ENCODE measurements around the gene COG6. TPM values are rescaled to one million over a fixed set of nuclear protein-coding genes. Genes with fewer than 3 reads are reported as not detected.

The COG6 gene
- total and polyA plus RNA-seq, 10 of the 15 experiments (the other 5 are each of a cell fraction or from before 2014, with no cell fraction given) = 4.5 to 29.8 (median 12.6) TPM

- ATAC-seq = no peak
- Histone ChIP-seq H3K27me3 (replicated peaks in 1 of 2; ENCODE audit: control insufficient read depth in 2 of 2, insufficient read depth in 2 of 2, low read length in 1 of 2) (no peaks in the 10 kb centered on the region), H3K4me3 (no peak overlapping the region), H3K9ac (ENCODE audit: control insufficient read depth, insufficient read depth, low read length) (no peak overlapping the region), H3K4me2 (ENCODE audit: control insufficient read depth, insufficient read depth) (no peak overlapping the region), H3K4me1 (ENCODE audit: control insufficient read depth, insufficient read depth, low read length) (no peaks in the 10 kb centered on the region), H3K9me3 (replicated peaks; ENCODE audit: control insufficient read depth, insufficient read depth, low read length) (no peaks in the 10 kb centered on the region), H3K36me3 (ENCODE audit: control insufficient read depth in 2 of 2, insufficient read depth in 2 of 2, low read length in 1 of 2) (no peaks in the 10 kb centered on the region), H2AFZ (ENCODE audit: control insufficient read depth, low read depth, low read length) (no peak overlapping the region), H3K79me2 (ENCODE audit: control insufficient read depth, insufficient read depth, low read length) (no peaks in the 10 kb centered on the region), H3K27ac (ENCODE audit: control insufficient read depth, insufficient read depth) (no peak overlapping the region), H4K20me1 (ENCODE audit: control insufficient read depth, insufficient read depth) (no peaks in the 10 kb centered on the region)
- no peak for FAIRE-seq
- BruUV-seq (replicated peaks) = no TSS peak
- CTCF ChIA-PET = no interaction called here
- intact Hi-C loops (cut with micrococcal nuclease; ENCODE audit: unreplicated experiment) (no loop called here), in situ Hi-C loops (cut with MboI) (no loop called here)
- RAD21 ChIA-PET (ENCODE audit: unreplicated experiment) = no interaction called here
- TF ChIP-seq ZNF622 (IDR thresholded peaks at IDR 0.05) (no peak), NRF1 (conservative IDR thresholded peaks at IDR 0.05; ENCODE audit: low read depth, low read length) (no peak), RB1 (IDR thresholded peaks at IDR 0.05; ENCODE audit: borderline replicate concordance) (no peak), SREBF2 (IDR thresholded peaks at IDR 0.05; ENCODE audit: low read length) (no peak), TCF3 (IDR thresholded peaks at IDR 0.05; ENCODE audit: borderline replicate concordance, insufficient read depth, low read depth, low read length) (no peak), KLF5 (IDR thresholded peaks at IDR 0.05; ENCODE audit: partially characterized antibody) (no peak), RELB (IDR thresholded peaks at IDR 0.05; ENCODE audit: low read depth) (no peak)
- TF ChIP-seq, protein P1, sequence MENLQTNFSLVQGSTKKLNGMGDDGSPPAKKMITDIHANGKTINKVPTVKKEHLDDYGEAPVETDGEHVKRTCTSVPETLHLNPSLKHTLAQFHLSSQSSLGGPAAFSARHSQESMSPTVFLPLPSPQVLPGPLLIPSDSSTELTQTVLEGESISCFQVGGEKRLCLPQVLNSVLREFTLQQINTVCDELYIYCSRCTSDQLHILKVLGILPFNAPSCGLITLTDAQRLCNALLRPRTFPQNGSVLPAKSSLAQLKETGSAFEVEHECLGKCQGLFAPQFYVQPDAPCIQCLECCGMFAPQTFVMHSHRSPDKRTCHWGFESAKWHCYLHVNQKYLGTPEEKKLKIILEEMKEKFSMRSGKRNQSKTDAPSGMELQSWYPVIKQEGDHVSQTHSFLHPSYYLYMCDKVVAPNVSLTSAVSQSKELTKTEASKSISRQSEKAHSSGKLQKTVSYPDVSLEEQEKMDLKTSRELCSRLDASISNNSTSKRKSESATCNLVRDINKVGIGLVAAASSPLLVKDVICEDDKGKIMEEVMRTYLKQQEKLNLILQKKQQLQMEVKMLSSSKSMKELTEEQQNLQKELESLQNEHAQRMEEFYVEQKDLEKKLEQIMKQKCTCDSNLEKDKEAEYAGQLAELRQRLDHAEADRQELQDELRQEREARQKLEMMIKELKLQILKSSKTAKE (IDR thresholded peaks at IDR 0.05; ENCODE audit: low read depth, poor library complexity, severe bottlenecking) = no peak
- TF ChIP-seq, protein P2, sequence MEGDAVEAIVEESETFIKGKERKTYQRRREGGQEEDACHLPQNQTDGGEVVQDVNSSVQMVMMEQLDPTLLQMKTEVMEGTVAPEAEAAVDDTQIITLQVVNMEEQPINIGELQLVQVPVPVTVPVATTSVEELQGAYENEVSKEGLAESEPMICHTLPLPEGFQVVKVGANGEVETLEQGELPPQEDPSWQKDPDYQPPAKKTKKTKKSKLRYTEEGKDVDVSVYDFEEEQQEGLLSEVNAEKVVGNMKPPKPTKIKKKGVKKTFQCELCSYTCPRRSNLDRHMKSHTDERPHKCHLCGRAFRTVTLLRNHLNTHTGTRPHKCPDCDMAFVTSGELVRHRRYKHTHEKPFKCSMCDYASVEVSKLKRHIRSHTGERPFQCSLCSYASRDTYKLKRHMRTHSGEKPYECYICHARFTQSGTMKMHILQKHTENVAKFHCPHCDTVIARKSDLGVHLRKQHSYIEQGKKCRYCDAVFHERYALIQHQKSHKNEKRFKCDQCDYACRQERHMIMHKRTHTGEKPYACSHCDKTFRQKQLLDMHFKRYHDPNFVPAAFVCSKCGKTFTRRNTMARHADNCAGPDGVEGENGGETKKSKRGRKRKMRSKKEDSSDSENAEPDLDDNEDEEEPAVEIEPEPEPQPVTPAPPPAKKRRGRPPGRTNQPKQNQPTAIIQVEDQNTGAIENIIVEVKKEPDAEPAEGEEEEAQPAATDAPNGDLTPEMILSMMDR (IDR thresholded peaks at IDR 0.05 in 2 of 3, conservative IDR thresholded peaks at IDR 0.05 in 1 of 3; ENCODE audit: control insufficient read depth in 2 of 3, extremely low read depth in 1 of 3, insufficient read depth in 1 of 3, low read depth in 3 of 3, low read length in 3 of 3) = no peak
- SMC1A ChIA-PET (ENCODE audit: uncharacterized antibody, unreplicated experiment) = interaction anchor here (0.7 to 1.7 kb wide), 3 partner anchors 8 to 31 kb away, joined by 3 to 6 read pairs (median 4); no protein-coding TSS in a partner anchor
- POLR2A ChIA-PET = interaction anchor here (0.6 kb wide), 1 partner anchor 28 kb away, joined by 3 read pairs; no protein-coding TSS in a partner anchor
- DNase-seq (ENCODE audit: low read depth, low spot score) = no peak
Measured at GRCh38 chr13:39751805-39752204, 96.3 kb downstream of the COG6 start.

Measured in GM12878 (cell line).